ENCODE results near the gene PTPN9.
A peak's percentile ranks its signal among the peaks of the same experiment; 100 is the strongest.
"Not testable (repeated sequence)": the region's sequence is repeated elsewhere in the genome, so short reads cannot be mapped to it uniquely, and the experiment has no call there.

Gene PTPN9

GRCh38 chr15:75578948-75579920 lies at the start of gene PTPN9:
Gene PTPN9 (minus strand): TSS chr15:75579315. CDS start chr15:75578776, 539 bp downstream.
- peak; percentile 50 for DNase-seq (ENCODE audit: low read depth)

- peak; percentile 90 for DNase-seq (ENCODE audit: low read depth)
Measured at GRCh38 chr15:75625542-75626347, 46.6 kb upstream of the PTPN9 start, which contains the start of gene SNUPN. Gene SNUPN (minus strand): TSS chr15:75625725. CDS start chr15:75621051, 4,674 bp downstream.

- DNase-seq (ENCODE audit: low read depth): no peak
Measured at GRCh38 chr15:75622505-75622904, 43.4 kb upstream of the PTPN9 start.

- DNase-seq (ENCODE audit: low read depth): no peak
Measured at GRCh38 chr15:75620841-75621391, 41.8 kb upstream of the PTPN9 start.

GRCh38 chr15:75620058-75620820 lies 41.1 kb upstream of the PTPN9 start:
- DNase-seq (ENCODE audit: low read depth): no peak

- DNase-seq (ENCODE audit: low read depth): no peak
Measured at GRCh38 chr15:75616766-75617165, 37.7 kb upstream of the PTPN9 start.

- DNase-seq (ENCODE audit: low read depth): no peak
Measured at GRCh38 chr15:75606711-75607699, 27.9 kb upstream of the PTPN9 start.

GRCh38 chr15:75606026-75606425 lies 26.9 kb upstream of the PTPN9 start:
- no peak for DNase-seq (ENCODE audit: low read depth)

GRCh38 chr15:75599401-75599800 lies 20.3 kb upstream of the PTPN9 start:
- DNase-seq (ENCODE audit: low read depth): no peak

- no peak for DNase-seq (ENCODE audit: low read depth)
Measured at GRCh38 chr15:75598361-75598760, 19.2 kb upstream of the PTPN9 start.

- no peak for DNase-seq (ENCODE audit: low read depth)
Measured at GRCh38 chr15:75597667-75598341, 18.7 kb upstream of the PTPN9 start.

- no peak for DNase-seq (ENCODE audit: low read depth)
Measured at GRCh38 chr15:75596703-75597345, 17.7 kb upstream of the PTPN9 start.

GRCh38 chr15:75594276-75594675 lies 15.2 kb upstream of the PTPN9 start:
- DNase-seq (ENCODE audit: low read depth): no peak

- DNase-seq (ENCODE audit: low read depth): no peak
Measured at GRCh38 chr15:75591655-75592364, 12.7 kb upstream of the PTPN9 start.

GRCh38 chr15:75590239-75590638 lies 11.1 kb upstream of the PTPN9 start:
- no peak for DNase-seq (ENCODE audit: low read depth)

GRCh38 chr15:75589071-75589470 lies 10.0 kb upstream of the PTPN9 start:
- no peak for DNase-seq (ENCODE audit: low read depth)

- not testable (repeated sequence) for DNase-seq (ENCODE audit: low read depth)
Measured at GRCh38 chr15:75586422-75586821, 7.3 kb upstream of the PTPN9 start.

- no peak for DNase-seq (ENCODE audit: low read depth)
Measured at GRCh38 chr15:75584121-75584520, 5.0 kb upstream of the PTPN9 start.

GRCh38 chr15:75583701-75584100 lies 4.6 kb upstream of the PTPN9 start:
- DNase-seq (ENCODE audit: low read depth): no peak

Data from activated T-helper 1 cell treated with Interleukin-2 at 50 U/mL for 16 hours (primary cell).